ENCODE results near the gene SESN3. TPM values are rescaled to one million over a fixed set of nuclear protein-coding genes. Genes with fewer than 3 reads are reported as not detected.
A peak's percentile ranks its signal among the peaks of the same experiment; 100 is the strongest.
"Not testable (repeated sequence)": the region's sequence is repeated elsewhere in the genome, so short reads cannot be mapped to it uniquely, and the experiment has no call there.

The SESN3 gene
- total RNA-seq, 4 donors from 2014 or later, result 18.1 to 22.7 (median 21.4) TPM

DNA sequence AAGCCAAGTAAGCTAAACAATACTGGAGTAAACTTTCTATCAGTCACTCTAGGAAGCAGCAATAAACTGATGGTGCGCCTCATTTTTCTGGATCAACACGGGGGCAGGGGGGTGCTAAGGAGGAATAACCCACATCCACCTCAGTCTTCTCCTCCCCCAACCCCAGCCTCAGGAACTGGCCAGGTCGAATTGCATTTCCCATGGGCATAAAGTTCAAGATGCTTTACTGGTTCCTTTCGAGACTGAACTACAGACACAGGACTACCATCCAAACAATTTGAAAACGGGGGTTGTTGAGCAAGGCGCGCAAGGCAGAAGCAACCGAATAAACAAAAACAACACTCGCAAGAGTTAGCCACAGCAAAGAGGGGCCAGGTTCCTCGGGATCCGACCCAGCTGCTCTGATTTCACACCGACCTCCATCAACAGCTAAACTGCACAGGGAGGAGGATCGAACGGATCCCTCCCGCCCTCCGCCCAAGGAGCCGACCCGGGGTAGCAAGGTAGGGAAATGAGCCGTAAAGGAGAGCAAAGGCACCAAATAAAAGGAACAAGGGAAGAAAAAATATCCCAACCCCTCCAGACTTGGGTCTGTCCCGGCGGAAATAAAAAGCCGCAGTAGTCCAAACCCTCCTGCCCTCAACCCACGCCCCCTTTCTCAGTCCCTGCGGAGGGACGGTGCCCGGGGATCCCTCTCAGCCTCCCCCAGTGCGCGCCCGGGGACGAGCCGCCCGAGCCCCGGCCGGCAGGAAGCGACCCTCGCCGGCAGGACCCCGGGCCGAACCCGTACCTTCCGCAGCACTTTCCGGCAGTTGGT is 801 bp downstream of the SESN3 start:
- no peaks in the 10 kb centered on the region for H3K9me3 ChIP-seq
- H3K4me3 ChIP-seq, result peak overlapping the region; percentile 82 to 93 (median 88)
- H3K36me3 ChIP-seq, result no peaks in the 10 kb centered on the region
- peak overlapping the region; percentile 85 to 92 (median 88) for H3K27ac ChIP-seq (replicated peaks in 1 of 4)
- TF ChIP-seq, protein P1, sequence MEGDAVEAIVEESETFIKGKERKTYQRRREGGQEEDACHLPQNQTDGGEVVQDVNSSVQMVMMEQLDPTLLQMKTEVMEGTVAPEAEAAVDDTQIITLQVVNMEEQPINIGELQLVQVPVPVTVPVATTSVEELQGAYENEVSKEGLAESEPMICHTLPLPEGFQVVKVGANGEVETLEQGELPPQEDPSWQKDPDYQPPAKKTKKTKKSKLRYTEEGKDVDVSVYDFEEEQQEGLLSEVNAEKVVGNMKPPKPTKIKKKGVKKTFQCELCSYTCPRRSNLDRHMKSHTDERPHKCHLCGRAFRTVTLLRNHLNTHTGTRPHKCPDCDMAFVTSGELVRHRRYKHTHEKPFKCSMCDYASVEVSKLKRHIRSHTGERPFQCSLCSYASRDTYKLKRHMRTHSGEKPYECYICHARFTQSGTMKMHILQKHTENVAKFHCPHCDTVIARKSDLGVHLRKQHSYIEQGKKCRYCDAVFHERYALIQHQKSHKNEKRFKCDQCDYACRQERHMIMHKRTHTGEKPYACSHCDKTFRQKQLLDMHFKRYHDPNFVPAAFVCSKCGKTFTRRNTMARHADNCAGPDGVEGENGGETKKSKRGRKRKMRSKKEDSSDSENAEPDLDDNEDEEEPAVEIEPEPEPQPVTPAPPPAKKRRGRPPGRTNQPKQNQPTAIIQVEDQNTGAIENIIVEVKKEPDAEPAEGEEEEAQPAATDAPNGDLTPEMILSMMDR (IDR thresholded peaks at IDR 0.05), result no peak
- TF ChIP-seq EP300 (IDR thresholded peaks at IDR 0.05) (no peak), POLR2AphosphoS5 (IDR thresholded peaks at IDR 0.05) (no peak), POLR2A (IDR thresholded peaks at IDR 0.05; ENCODE audit: low read depth) (no peak)
- H3K4me1 ChIP-seq, result peaks cover 14 to 37% (median 34%) of the 10 kb centered on the region in 4 donors
- H3K27me3 ChIP-seq, result no peaks in the 10 kb centered on the region
- peak; percentile 92 for DNase-seq (ENCODE audit: extremely low spot score)
- WGBS, result under 1% methylated on average over 35 of the region's 42 CpGs
- intact Hi-C loops (cut with DNase I), result loop anchor here (5.0 to 10.0 kb wide), 3 partner anchors 78 to 535 kb away; no protein-coding TSS in a partner anchor

DNA sequence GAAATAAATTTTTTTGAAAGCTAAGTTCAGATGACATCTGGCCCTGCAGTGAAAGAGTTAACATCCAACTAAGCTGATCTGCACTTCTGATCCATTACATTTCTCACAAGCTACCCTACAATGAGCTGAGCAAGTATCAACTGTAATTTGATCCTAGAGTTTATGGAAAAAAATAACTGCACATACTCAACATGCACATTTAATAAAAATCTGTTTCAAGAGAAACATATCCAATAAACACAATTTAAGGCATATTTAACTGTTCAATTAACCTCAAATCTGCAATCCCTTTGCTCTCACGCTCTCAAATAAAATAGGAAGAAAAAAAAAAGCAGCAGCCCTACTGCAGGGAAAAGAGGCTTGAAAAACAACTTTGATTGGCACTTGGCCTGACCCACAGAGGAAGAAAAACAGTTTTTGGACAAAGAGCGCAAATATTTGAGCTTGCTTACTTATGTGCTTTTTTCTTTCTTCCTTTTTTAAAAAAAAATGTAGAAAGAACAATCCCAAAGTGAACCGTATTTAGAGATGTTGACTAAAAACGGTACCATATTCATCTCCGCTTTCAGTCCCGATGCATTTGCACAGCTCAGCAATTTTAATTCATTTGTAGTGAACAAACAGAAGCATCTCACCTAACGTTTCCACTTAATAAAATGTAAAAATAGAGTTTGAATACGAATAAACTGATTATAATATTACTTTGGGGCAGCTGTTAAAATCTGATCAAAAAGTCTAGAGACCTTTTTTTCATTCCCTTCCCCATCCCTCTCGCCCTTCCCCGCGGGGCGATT is 1.6 kb downstream of the SESN3 start:
- TF ChIP-seq POLR2AphosphoS5 (IDR thresholded peaks at IDR 0.05) (no peak), POLR2A (IDR thresholded peaks at IDR 0.05; ENCODE audit: low read depth) (no peak)
- TF ChIP-seq, protein P1 (IDR thresholded peaks at IDR 0.05), result no peak
- Histone ChIP-seq H3K27ac (replicated peaks in 1 of 4) (peak overlapping the region in 3 of 4 donors; percentile 85 to 91 (median 86)), H3K4me1 (peaks cover 14 to 37% (median 34%) of the 10 kb centered on the region in 4 donors), H3K9me3 (no peaks in the 10 kb centered on the region), H3K4me3 (peak overlapping the region; percentile 82 to 93 (median 88)), H3K36me3 (no peaks in the 10 kb centered on the region), H3K27me3 (no peaks in the 10 kb centered on the region)
- DNase-seq (ENCODE audit: extremely low spot score), result no peak
- WGBS, result 1% methylated on average over 12 of the region's 12 CpGs
- intact Hi-C loops (cut with DNase I), result loop anchor here (10.0 kb wide), 1 partner anchor 285 kb away; no protein-coding TSS in a partner anchor

DNA sequence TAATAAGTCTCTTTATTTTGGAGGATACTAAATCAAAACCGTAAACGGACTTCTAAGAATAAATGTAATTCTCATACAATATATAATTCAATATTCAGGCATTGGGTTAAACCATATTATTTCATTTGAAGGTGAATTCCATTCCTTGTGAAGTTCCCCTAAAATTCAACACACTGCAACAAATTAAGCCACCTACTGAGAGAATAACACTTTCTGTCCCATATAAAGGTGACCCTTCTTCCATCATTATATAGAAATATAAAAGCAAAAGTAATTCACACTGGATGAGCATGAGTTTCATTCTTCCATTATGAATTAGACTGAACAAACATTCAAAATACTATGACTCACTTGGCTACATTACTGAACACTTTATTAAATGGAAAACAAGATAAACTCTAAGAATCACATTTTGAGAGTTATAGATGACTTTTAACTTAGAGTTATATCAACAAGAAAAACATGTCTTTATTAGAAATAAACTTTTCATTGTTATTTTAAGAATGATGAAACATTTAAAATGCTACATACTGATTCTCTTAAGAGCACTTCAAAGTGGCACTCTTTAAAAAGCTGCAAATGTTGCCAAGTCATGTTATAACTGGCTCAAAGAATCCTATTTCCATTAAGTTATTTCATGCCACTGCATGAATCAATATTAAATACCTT is 2.8 kb downstream of the SESN3 start:
- no peak for DNase-seq (ENCODE audit: extremely low spot score)
- Histone ChIP-seq H3K4me3 (peak overlapping the region in 2 of 4 donors; percentile 87 to 93), H3K9me3 (no peaks in the 10 kb centered on the region), H3K4me1 (peaks cover 14 to 37% (median 34%) of the 10 kb centered on the region in 4 donors), H3K27ac (replicated peaks in 1 of 4) (no peak overlapping the region), H3K27me3 (no peaks in the 10 kb centered on the region), H3K36me3 (no peaks in the 10 kb centered on the region)
- intact Hi-C loops (cut with DNase I), result loop anchor here (10.0 kb wide), 1 partner anchor 287 kb away; no protein-coding TSS in a partner anchor
- WGBS, result 73% methylated on average over 2 of the region's 2 CpGs
- TF ChIP-seq POLR2AphosphoS5 (IDR thresholded peaks at IDR 0.05) (no peak), EP300 (IDR thresholded peaks at IDR 0.05) (no peak), POLR2A (IDR thresholded peaks at IDR 0.05; ENCODE audit: low read depth) (no peak)
- TF ChIP-seq, protein P1 (IDR thresholded peaks at IDR 0.05), result no peak

DNA sequence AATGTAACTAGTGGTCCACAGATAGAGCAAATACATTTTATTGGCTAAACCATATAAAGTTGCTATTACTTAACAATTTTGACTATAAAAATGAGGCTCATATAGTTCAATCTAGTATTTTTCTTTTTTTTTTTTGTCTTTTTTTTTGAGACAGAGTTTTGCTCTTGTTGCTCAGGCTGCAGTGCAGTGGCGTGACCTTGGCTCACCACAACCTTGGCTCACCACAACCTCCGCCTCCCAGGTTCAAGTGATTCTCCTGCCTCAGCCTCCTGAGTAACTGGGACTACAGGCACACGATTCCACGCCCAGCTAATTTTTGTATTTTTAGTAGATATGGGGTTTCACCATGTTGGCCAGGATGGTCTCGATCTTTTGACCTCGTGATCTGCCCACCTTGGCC is 3.9 kb downstream of the SESN3 start:
- not testable (repeated sequence) for H3K4me3 ChIP-seq; H3K27ac ChIP-seq (replicated peaks in 1 of 4); H3K27me3 ChIP-seq; DNase-seq (ENCODE audit: extremely low spot score); H3K9me3 ChIP-seq; H3K36me3 ChIP-seq
- WGBS, result 91% methylated on average over 6 of the region's 6 CpGs
- peaks cover 4 to 29% (median 23%) of the 10 kb centered on the region in 4 donors for H3K4me1 ChIP-seq
- intact Hi-C loops (cut with DNase I), result loop anchor here (10.0 kb wide), 1 partner anchor 288 kb away; no protein-coding TSS in a partner anchor
